ENCODE results near the gene BICRA. TPM values are rescaled to one million over a fixed set of nuclear protein-coding genes. Genes with fewer than 3 reads are reported as not detected.

The BICRA gene
- total RNA-seq, 1 donor from 2014 or later: 15.6 TPM

DNA sequence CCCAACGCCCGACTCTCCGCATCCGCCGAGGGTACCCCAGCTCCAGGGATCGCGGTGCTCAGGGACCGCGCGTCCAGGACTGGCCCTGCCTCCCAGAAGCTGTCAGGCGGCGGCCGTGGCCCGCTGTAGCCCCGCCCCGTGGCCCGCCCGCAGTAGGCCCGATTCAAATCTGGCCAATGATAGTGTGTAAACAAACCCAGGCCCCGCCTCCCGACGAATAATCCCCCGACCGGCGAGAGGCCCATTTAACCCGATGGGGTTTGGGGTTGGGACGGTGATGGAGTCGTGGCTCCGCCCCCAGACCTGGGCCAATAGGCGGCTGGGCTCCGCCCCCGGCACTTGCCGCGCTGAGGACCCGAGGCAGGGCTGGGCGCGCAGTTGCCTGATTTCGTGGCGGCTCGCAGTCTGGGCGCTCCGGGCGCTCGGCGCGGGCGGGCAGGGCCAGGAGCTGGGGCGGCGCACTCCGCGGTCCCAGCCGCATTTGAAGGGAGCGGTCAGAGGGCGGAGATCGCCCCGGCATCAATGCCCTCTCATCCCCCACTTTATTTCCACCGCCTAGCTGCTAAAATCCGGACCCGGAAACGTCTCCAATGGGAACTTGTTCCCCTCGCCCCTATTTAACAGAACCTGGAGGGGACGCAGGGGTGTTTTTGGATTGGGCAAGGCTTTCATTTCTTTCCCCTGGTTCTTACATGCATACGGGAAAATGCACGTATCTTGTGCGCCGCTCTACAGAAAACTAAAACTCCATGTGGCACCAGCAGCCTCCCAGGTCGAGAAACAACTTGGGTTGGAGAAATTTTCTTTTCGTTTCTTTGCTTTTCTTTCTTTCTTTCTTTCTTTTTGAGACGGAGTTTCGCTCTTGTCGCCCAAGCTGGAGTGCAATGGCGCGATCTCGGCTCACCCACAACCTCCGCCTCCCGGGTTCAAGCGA, 8.4 kb upstream of the BICRA start:
- H3K4me2 ChIP-seq: peak overlapping the region; percentile 93
- H3K4me1 ChIP-seq: peaks cover 10% of the 10 kb centered on the region
- TF ChIP-seq EZH2 (IDR thresholded peaks at IDR 0.05) (peak; percentile 40), EZH2phosphoT487 (IDR thresholded peaks at IDR 0.05) (no peak)
- TF ChIP-seq, protein P1, sequence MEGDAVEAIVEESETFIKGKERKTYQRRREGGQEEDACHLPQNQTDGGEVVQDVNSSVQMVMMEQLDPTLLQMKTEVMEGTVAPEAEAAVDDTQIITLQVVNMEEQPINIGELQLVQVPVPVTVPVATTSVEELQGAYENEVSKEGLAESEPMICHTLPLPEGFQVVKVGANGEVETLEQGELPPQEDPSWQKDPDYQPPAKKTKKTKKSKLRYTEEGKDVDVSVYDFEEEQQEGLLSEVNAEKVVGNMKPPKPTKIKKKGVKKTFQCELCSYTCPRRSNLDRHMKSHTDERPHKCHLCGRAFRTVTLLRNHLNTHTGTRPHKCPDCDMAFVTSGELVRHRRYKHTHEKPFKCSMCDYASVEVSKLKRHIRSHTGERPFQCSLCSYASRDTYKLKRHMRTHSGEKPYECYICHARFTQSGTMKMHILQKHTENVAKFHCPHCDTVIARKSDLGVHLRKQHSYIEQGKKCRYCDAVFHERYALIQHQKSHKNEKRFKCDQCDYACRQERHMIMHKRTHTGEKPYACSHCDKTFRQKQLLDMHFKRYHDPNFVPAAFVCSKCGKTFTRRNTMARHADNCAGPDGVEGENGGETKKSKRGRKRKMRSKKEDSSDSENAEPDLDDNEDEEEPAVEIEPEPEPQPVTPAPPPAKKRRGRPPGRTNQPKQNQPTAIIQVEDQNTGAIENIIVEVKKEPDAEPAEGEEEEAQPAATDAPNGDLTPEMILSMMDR (IDR thresholded peaks at IDR 0.05): no peak
- H3K27me3 Mint-ChIP-seq (ENCODE audit: insufficient read depth, low read depth): peaks cover 7% of the 10 kb centered on the region
- peak overlapping the region; percentile 90 for H3K4me3 Mint-ChIP-seq
- H3K79me2 ChIP-seq (ENCODE audit: low read depth): no peaks in the 10 kb centered on the region
- no peaks in the 10 kb centered on the region for H3K9me3 Mint-ChIP-seq
- peak overlapping the region; percentile 30 for H2AFZ ChIP-seq (replicated peaks)
- peaks cover 20% of the 10 kb centered on the region for H3K4me1 Mint-ChIP-seq
- peak; percentile 100 for DNase-seq (ENCODE audit: low spot score)
- H3K9ac ChIP-seq: peak overlapping the region; percentile 25
- H3F3A ChIP-seq (ENCODE audit: low read depth): peaks cover 33% of the 10 kb centered on the region
- no peaks in the 10 kb centered on the region for H3K9me3 ChIP-seq (ENCODE audit: low read depth)
- H3K36me3 ChIP-seq: no peaks in the 10 kb centered on the region
- peak overlapping the region; percentile 5 for H3K27ac ChIP-seq
- peak overlapping the region; percentile 62 for H3K4me3 ChIP-seq
- no peaks in the 10 kb centered on the region for H4K20me1 ChIP-seq (ENCODE audit: low read depth)
- no peak overlapping the region for H3K27ac Mint-ChIP-seq
- H3K36me3 Mint-ChIP-seq: no peaks in the 10 kb centered on the region
- no peaks in the 10 kb centered on the region for H3K27me3 ChIP-seq

DNA sequence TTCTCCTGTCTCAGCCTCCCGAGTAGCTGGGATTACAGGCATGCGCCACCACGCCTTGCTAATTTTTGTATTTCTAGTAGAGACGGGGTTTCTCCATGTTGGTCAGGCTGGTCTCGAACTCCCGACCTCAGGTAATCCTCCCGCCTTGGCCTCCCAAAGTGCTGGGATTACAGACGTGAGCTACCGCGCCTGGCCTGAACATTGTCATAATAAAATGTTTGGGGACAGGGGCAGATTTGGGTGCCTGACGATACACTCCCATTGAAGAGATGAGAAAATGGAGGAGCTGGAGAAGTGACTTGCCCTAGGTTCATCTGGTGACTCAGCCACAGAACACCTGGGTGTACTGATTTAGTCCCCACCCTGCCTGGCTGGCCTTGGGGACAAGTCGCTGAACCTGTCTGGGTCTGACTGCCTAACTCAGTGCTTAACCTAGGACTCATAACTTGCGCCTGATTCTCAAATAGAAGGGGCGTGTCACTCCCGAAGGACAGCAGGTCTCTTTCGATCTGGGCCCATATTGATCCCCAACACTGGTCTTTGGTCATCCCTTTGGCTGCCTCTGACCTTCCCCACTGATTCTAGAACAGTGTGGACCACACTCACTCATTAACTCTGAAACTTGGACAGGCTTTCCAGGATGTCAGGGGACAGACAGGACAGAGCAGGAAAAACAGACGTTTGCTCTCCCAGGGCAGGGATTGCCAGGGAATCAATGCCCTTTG, 7.6 kb upstream of the BICRA start:
- peaks cover 33% of the 10 kb centered on the region for H3F3A ChIP-seq (ENCODE audit: low read depth)
- DNase-seq (ENCODE audit: low spot score): no peak
- no peaks in the 10 kb centered on the region for H3K27me3 ChIP-seq
- H3K4me3 ChIP-seq: peak overlapping the region; percentile 62
- H3K9me3 ChIP-seq (ENCODE audit: low read depth): no peaks in the 10 kb centered on the region
- peak overlapping the region; percentile 74 for H3K27ac Mint-ChIP-seq
- H3K36me3 ChIP-seq: no peaks in the 10 kb centered on the region
- no peak overlapping the region for H3K9ac ChIP-seq
- H3K4me1 ChIP-seq: peaks cover 10% of the 10 kb centered on the region
- no peaks in the 10 kb centered on the region for H3K9me3 Mint-ChIP-seq
- no peaks in the 10 kb centered on the region for H3K36me3 Mint-ChIP-seq
- peaks cover 20% of the 10 kb centered on the region for H3K4me1 Mint-ChIP-seq
- H3K79me2 ChIP-seq (ENCODE audit: low read depth): peaks cover under 1% of the 10 kb centered on the region
- H3K27ac ChIP-seq: no peak overlapping the region
- peak overlapping the region; percentile 93 for H3K4me2 ChIP-seq
- peaks cover 7% of the 10 kb centered on the region for H3K27me3 Mint-ChIP-seq (ENCODE audit: insufficient read depth, low read depth)
- no peaks in the 10 kb centered on the region for H4K20me1 ChIP-seq (ENCODE audit: low read depth)
- H2AFZ ChIP-seq (replicated peaks): peak overlapping the region; percentile 30
- H3K4me3 Mint-ChIP-seq: peak overlapping the region; percentile 90
- no peak for TF ChIP-seq EZH2phosphoT487 (IDR thresholded peaks at IDR 0.05)
- no peak for TF ChIP-seq EZH2 (IDR thresholded peaks at IDR 0.05)
- TF ChIP-seq, protein P1 (IDR thresholded peaks at IDR 0.05): no peak

GRCh38 chr19:47603706-47604565, 5.0 kb upstream of the BICRA start:
- Histone ChIP-seq H3K27ac (no peak overlapping the region), H3K27me3 (no peaks in the 10 kb centered on the region), H3K4me3 (no peak overlapping the region), H3K9ac (no peak overlapping the region), H3K4me2 (no peak overlapping the region), H3K4me1 (peaks cover 3% of the 10 kb centered on the region), H4K20me1 (ENCODE audit: low read depth) (peaks cover 11% of the 10 kb centered on the region), H3K9me3 (ENCODE audit: low read depth) (no peaks in the 10 kb centered on the region), H3K79me2 (ENCODE audit: low read depth) (peaks cover 16% of the 10 kb centered on the region), H2AFZ (replicated peaks) (no peak overlapping the region), H3K36me3 (no peaks in the 10 kb centered on the region), H3F3A (ENCODE audit: low read depth) (peaks cover 34% of the 10 kb centered on the region)
- DNase-seq (ENCODE audit: low spot score): no peak
- peak overlapping the region; percentile 13 for H3K4me3 Mint-ChIP-seq
- H3K4me1 Mint-ChIP-seq: peaks cover 13% of the 10 kb centered on the region
- H3K9me3 Mint-ChIP-seq: no peaks in the 10 kb centered on the region
- H3K36me3 Mint-ChIP-seq: no peaks in the 10 kb centered on the region
- no peak for TF ChIP-seq EZH2 (IDR thresholded peaks at IDR 0.05)
- TF ChIP-seq, protein P1 (IDR thresholded peaks at IDR 0.05): no peak
- TF ChIP-seq EZH2phosphoT487 (IDR thresholded peaks at IDR 0.05): no peak
- peak overlapping the region; percentile 37 for H3K27ac Mint-ChIP-seq
- H3K27me3 Mint-ChIP-seq (ENCODE audit: insufficient read depth, low read depth): peaks cover 3% of the 10 kb centered on the region

All from neural progenitor cell (in vitro differentiated cells).